OCI-LY7 (cell line): ENCODE measurements around the gene NOBOX. TPM values are rescaled to one million over a fixed set of nuclear protein-coding genes. Genes with fewer than 3 reads are reported as not detected.

Experiments used
- Bru-seq: library from RNA; stranded (reverse); fragments of 400-500 nt; gene quantifications from one replicate; lab custom pipeline; 2021; lab: Mats Ljungman, UMichigan
- BruChase-seq, 2 experiments: library from RNA; stranded (reverse); fragments of 400-500 nt; gene quantifications; one replicate each; lab custom pipeline; 2021; lab: Mats Ljungman, UMichigan
- BruUV-seq: library from RNA; stranded (reverse); fragments of 400-500 nt; replicated peaks from 2 replicates; lab custom pipeline; 2021; lab: Mats Ljungman, UMichigan
- CTCF ChIA-PET: fragments of 300-600 bp; sonication (Branson Sonifier 250); formaldehyde crosslinking; loops from one replicate; lab custom pipeline; 2022; ENCODE audit warnings: antibody characterized with exemption; ENCODE audit not compliant: unreplicated experiment; lab: Charles Lee
- POLR2A ChIA-PET: fragments of 300-600 bp; sonication (Branson Sonifier 250); formaldehyde crosslinking; loops from one replicate; lab custom pipeline; 2022; ENCODE audit warnings: antibody characterized with exemption; lab: Charles Lee
- DNase-seq: peaks from one replicate; pipeline ENCODE4 v3.0.0-alpha.2; 2015; ENCODE audit warnings: low spot score
- H2AFZ ChIP-seq: fragments of 200-600 bp; sonication (generic), shearing (Covaris generic); 2 replicates; pipeline ENCODE4 v1.6.1; 2014; ENCODE audit warnings: mild to moderate bottlenecking, antibody characterized with exemption, low read length, moderate library complexity
- H3K27ac ChIP-seq: fragments of 200-600 bp; sonication (generic); 2 replicates; pipeline ENCODE4 v1.5.1; 2014; ENCODE audit warnings: mixed run types, low read depth, mild to moderate bottlenecking, moderate library complexity, low read length, inconsistent platforms; ENCODE audit not compliant: poor library complexity, severe bottlenecking
- H3K36me3 ChIP-seq: fragments of 200-600 bp; sonication (generic); 2 replicates; pipeline ENCODE4 v1.6.1; 2014; ENCODE audit warnings: mild to moderate bottlenecking, antibody characterized with exemption, low read length, moderate library complexity, mixed read lengths; ENCODE audit not compliant: insufficient read depth
- H3K4me1 ChIP-seq: fragments of 200-600 bp; sonication (generic); 2 replicates; pipeline ENCODE4 v1.5.1; 2014; ENCODE audit warnings: mild to moderate bottlenecking, low read length; ENCODE audit not compliant: insufficient read depth, poor library complexity, severe bottlenecking
- H3K4me2 ChIP-seq: fragments of 200-600 bp; sonication (generic); 2 replicates; pipeline ENCODE4 v1.6.1; 2014; ENCODE audit warnings: mild to moderate bottlenecking, low read length
- H3K4me3 ChIP-seq: fragments of 200-600 bp; sonication (generic); 2 replicates; pipeline ENCODE4 v1.5.1; 2014; ENCODE audit warnings: mild to moderate bottlenecking, low read depth, low read length; ENCODE audit not compliant: poor library complexity, severe bottlenecking
- H3K79me2 ChIP-seq: fragments of 200-600 bp; sonication (generic); 2 replicates; pipeline ENCODE4 v1.6.1; 2016; ENCODE audit warnings: low read depth, mild to moderate bottlenecking, low read length, moderate library complexity, mixed read lengths; ENCODE audit not compliant: insufficient read depth
- H3K9me2 ChIP-seq: fragments of 200-600 bp; sonication (generic); 2 replicates; pipeline ENCODE4 v1.6.1; 2016; ENCODE audit warnings: mild to moderate bottlenecking, low read length, mixed read lengths; ENCODE audit not compliant: insufficient read depth
- H3K9me3 ChIP-seq: fragments of 200-600 bp; sonication (generic); 2 replicates; pipeline ENCODE4 v1.6.1; 2014; ENCODE audit warnings: mild to moderate bottlenecking, mixed run types, low read length, mixed read lengths
- H4K20me1 ChIP-seq: fragments of 200-600 bp; sonication (generic); 2 replicates; pipeline ENCODE4 v1.6.1; 2014; ENCODE audit warnings: mild to moderate bottlenecking, antibody characterized with exemption, low read length, moderate library complexity, mixed read lengths; ENCODE audit not compliant: insufficient read depth
- EZH2phosphoT487 ChIP-seq: fragments of 200-600 bp; sonication (generic); IDR thresholded peaks from 2 replicates; pipeline ENCODE4 v1.6.1; 2018; ENCODE audit warnings: low read depth, borderline replicate concordance, mild to moderate bottlenecking, mixed run types, antibody characterized with exemption, low read length, moderate library complexity, mixed read lengths
- intact Hi-C: fragments of 100-400 bp; cut with micrococcal nuclease; formaldehyde crosslinking; loops from one replicate; pipeline ENCODE4 v1.10.0; 2022; ENCODE audit not compliant: unreplicated experiment
- long read RNA-seq: library from polyadenylated mRNA; stranded (forward); transcript quantifications from one replicate; pipeline ENCODE4 v2.0.0, GENCODE V29; 2022
- total RNA-seq, 2 experiments: library from RNA; depleted of rRNA in 1 of 2; stranded (reverse); fragments of >200 nt in 1 of 2; shearing (Covaris generic) in 1 of 2; gene quantifications; 2 replicates each; pipeline ENCODE4 v1.2.3, GENCODE V29; 2014 to 2022
- TF ChIP-seq, protein P1 (sequence below): fragments of 200-600 bp; sonication (generic); conservative IDR thresholded peaks from 2 replicates; pipeline ENCODE4 v1.5.1; 2014; ENCODE audit warnings: mild to moderate bottlenecking, antibody characterized with exemption, low read length, moderate library complexity, mixed read lengths

Gene NOBOX
- total RNA-seq (2014; rRNA removed; shearing (Covaris generic)) (not detected in 2 replicates), total RNA-seq (2022) (not detected in 2 replicates), Bru-seq, nascent RNA (not detected), BruChase-seq, experiment 1, labeled RNA remaining after a 6-hour chase (not detected), BruChase-seq, experiment 2, labeled RNA remaining after a 2-hour chase (not detected)
- long read RNA-seq = 0 reads

DNA sequence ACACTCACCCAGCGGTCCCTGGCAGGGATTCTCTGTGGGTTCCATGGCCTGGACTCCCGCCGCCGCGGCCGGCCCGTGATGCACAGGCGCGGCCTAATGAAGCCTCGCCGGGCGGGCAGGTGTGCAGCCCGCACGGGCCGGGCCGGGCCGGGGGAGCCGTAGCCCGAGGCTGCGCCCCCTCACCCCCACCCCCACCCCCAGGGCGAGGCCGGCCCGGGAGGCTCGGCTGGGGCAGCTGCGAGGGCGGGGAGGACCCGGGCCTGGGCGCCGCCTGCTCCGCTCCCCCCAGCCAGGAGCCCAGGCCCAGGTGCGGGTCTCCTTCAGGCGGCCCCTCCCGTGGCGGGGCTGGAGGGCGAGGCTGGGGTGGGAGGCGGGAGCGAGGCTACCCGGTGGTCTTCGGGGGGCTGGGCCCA is at the start of gene NOBOX:
Gene NOBOX (minus strand): TSS at position 45 of the 413 bp plus-strand sequence.
- no peak within 1 kb of the TSS for H3K27ac ChIP-seq
- no peaks in the 10 kb centered on the region for H3K9me3 ChIP-seq
- H3K9me2 ChIP-seq = no peaks in the 10 kb centered on the region
- TF ChIP-seq, protein P1, sequence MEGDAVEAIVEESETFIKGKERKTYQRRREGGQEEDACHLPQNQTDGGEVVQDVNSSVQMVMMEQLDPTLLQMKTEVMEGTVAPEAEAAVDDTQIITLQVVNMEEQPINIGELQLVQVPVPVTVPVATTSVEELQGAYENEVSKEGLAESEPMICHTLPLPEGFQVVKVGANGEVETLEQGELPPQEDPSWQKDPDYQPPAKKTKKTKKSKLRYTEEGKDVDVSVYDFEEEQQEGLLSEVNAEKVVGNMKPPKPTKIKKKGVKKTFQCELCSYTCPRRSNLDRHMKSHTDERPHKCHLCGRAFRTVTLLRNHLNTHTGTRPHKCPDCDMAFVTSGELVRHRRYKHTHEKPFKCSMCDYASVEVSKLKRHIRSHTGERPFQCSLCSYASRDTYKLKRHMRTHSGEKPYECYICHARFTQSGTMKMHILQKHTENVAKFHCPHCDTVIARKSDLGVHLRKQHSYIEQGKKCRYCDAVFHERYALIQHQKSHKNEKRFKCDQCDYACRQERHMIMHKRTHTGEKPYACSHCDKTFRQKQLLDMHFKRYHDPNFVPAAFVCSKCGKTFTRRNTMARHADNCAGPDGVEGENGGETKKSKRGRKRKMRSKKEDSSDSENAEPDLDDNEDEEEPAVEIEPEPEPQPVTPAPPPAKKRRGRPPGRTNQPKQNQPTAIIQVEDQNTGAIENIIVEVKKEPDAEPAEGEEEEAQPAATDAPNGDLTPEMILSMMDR = no peak
- TF ChIP-seq EZH2phosphoT487 = no peak
- H3K36me3 ChIP-seq = no peaks in the 10 kb centered on the region
- CTCF ChIA-PET = no interaction called here
- no peak for DNase-seq
- no peaks in the 10 kb centered on the region for H4K20me1 ChIP-seq
- POLR2A ChIA-PET = no interaction called here
- no peak within 1 kb of the TSS for H2AFZ ChIP-seq
- no peaks in the 10 kb centered on the region for H3K4me1 ChIP-seq
- H3K79me2 ChIP-seq = no peaks in the 10 kb centered on the region
- no TSS peak for BruUV-seq
- no peak within 1 kb of the TSS for H3K4me3 ChIP-seq
- intact Hi-C loops = no loop called here
- H3K4me2 ChIP-seq = no peak within 1 kb of the TSS

DNA sequence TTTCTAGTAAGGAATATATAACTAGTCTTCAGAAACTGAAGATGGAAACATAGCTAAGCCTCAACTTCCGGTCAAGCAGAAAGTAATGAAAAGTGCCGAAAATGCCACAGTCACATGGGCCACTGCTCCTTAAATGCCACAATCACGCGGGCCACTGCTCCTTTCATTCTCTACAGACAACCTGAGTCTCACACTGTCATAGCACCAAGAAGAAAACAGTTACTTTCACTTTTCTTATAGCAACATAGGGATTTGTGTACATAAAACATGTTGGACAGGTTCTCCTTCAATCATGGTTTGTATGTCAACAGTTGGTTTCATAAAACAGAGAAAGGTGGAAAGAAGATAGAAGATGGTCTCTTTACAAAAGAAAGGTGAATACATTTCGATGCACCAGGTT is 48.6 kb upstream of the NOBOX start:
- intact Hi-C loops = no loop called here
- Histone ChIP-seq H3K4me2 (no peak overlapping the region), H3K36me3 (no peaks in the 10 kb centered on the region), H3K79me2 (no peaks in the 10 kb centered on the region), H3K27ac (no peak overlapping the region), H3K9me2 (no peaks in the 10 kb centered on the region), H3K9me3 (peaks cover 7% of the 10 kb centered on the region; the same call in 1 of the 2 replicates), H4K20me1 (no peaks in the 10 kb centered on the region), H3K4me3 (no peak overlapping the region), H2AFZ (no peak overlapping the region), H3K4me1 (no peaks in the 10 kb centered on the region)
- no TSS peak for BruUV-seq
- ChIA-PET CTCF (no interaction called here), POLR2A (no interaction called here)
- TF ChIP-seq, protein P1 = no peak
- no peak for TF ChIP-seq EZH2phosphoT487
- DNase-seq = no peak

GRCh38 chr7:144445590-144445989 is 42.1 kb upstream of the NOBOX start:
- ChIA-PET POLR2A (interaction anchor here (0.6 to 1.2 kb wide), 2 partner anchors 26 to 146 kb away, joined by 3 read pairs; no protein-coding TSS in a partner anchor), CTCF (no interaction called here)
- intact Hi-C loops = no loop called here
- Histone ChIP-seq H3K4me2 (no peak overlapping the region), H3K9me3 (no peaks in the 10 kb centered on the region), H3K9me2 (no peaks in the 10 kb centered on the region), H3K79me2 (no peaks in the 10 kb centered on the region), H3K4me3 (no peak overlapping the region), H4K20me1 (no peaks in the 10 kb centered on the region), H3K27ac (no peak overlapping the region), H3K36me3 (no peaks in the 10 kb centered on the region), H2AFZ (no peak overlapping the region), H3K4me1 (no peaks in the 10 kb centered on the region)
- no TSS peak for BruUV-seq
- no peak for TF ChIP-seq EZH2phosphoT487
- TF ChIP-seq, protein P1 = no peak
- no peak for DNase-seq
